Measurements from ENCODE around the gene NPW.
"Not testable (repeated sequence)": the region's sequence is repeated elsewhere in the genome, so short reads cannot be mapped to it uniquely, and the experiment has no call there.

NPW gene

DNA sequence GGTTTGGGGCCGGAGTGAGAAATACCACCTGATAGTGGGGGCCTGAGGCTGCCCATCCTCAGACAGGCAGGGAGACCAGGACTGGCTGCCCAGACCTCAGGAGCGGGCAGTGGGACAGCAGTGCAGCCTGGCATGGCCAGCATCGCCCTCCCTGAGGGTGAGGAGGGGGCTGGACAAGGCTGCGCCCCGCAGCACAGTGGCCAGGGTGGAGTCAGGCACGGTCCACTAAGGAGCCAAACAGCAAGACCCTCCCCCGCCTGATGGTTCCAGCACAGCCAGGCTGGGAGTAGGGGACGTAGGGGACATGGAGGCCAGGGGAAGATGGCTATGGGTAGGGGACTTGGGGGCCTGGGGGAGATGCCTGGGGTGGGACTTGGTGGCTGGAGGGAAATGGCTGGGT is 13.3 kb upstream of the NPW start:
- no peaks in the 10 kb centered on the region for H3K27me3 ChIP-seq (ENCODE audit: control insufficient read depth, insufficient read depth, low read length)
- H3K4me2 ChIP-seq (ENCODE audit: low read length) = peak overlapping the region; percentile 93
- no peak overlapping the region for H3K4me3 ChIP-seq (ENCODE audit: low read length)
- H3K4me1 ChIP-seq (ENCODE audit: control insufficient read depth, insufficient read depth, low read length) = peaks cover 58% of the 10 kb centered on the region
- peaks cover 24% of the 10 kb centered on the region for H3K36me3 ChIP-seq (ENCODE audit: insufficient read depth, low read length)
- H3K9me3 ChIP-seq (replicated peaks; ENCODE audit: low read length) = no peaks in the 10 kb centered on the region
- peak overlapping the region; percentile 4 for H3K9ac ChIP-seq (ENCODE audit: low read depth, low read length)

DNA sequence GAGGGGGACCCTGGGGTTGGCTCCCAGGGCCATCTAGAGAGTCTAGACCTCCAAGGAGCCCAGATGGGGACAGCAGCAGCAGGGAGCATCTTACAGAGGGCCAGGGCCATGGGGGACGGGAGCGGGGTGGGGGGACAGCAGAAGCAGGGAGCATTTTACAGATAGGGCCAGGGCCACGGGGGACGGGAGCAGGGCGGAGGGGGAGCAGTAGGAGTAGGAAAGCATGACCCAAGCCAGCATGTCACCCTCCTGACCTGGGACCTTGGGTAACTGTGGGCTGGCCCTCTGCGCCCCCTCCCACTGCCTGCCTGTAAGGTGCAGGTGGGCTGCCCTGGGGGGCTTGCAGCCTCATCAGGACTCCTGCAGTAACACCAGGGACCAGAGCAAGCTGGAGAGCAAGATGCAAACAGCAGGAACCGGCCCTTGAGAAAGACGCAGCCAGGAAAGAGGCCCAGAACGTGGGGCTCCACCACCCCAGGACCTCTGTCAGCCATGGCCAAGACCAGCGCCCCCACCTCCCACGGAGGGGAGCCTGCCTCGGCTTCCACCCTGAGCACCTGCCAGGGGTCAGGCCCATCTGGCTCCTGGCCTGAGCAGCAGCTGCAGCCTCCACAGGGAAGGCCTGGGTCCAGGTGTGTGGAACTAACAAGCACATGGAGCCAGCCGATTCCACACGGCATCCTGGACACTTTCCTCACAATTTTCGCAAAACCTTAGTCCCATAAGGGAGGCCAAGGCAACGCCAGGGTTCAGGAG is 12.3 kb upstream of the NPW start:
- Histone ChIP-seq H3K4me3 (ENCODE audit: low read length) (peak overlapping the region; percentile 74), H3K4me1 (ENCODE audit: control insufficient read depth, insufficient read depth, low read length) (peaks cover 58% of the 10 kb centered on the region), H3K36me3 (ENCODE audit: insufficient read depth, low read length) (peaks cover 14% of the 10 kb centered on the region), H3K9me3 (replicated peaks; ENCODE audit: low read length) (no peaks in the 10 kb centered on the region), H3K4me2 (ENCODE audit: low read length) (peak overlapping the region; percentile 93), H3K27me3 (ENCODE audit: control insufficient read depth, insufficient read depth, low read length) (no peaks in the 10 kb centered on the region), H3K9ac (ENCODE audit: low read depth, low read length) (peak overlapping the region; percentile 95)

- Histone ChIP-seq H3K9ac (ENCODE audit: low read depth, low read length) (peak overlapping the region; percentile 95), H3K4me2 (ENCODE audit: low read length) (peak overlapping the region; percentile 93), H3K27me3 (ENCODE audit: control insufficient read depth, insufficient read depth, low read length) (no peaks in the 10 kb centered on the region), H3K36me3 (ENCODE audit: insufficient read depth, low read length) (peaks cover 6% of the 10 kb centered on the region), H3K9me3 (replicated peaks; ENCODE audit: low read length) (no peaks in the 10 kb centered on the region), H3K4me3 (ENCODE audit: low read length) (peak overlapping the region; percentile 74), H3K4me1 (ENCODE audit: control insufficient read depth, insufficient read depth, low read length) (peaks cover 58% of the 10 kb centered on the region)
Observed at GRCh38 chr16:2008009-2008526, 11.5 kb upstream of the NPW start.

- H3K9ac ChIP-seq (ENCODE audit: low read depth, low read length) = peak overlapping the region; percentile 95
- no peaks in the 10 kb centered on the region for H3K9me3 ChIP-seq (replicated peaks; ENCODE audit: low read length)
- peak overlapping the region; percentile 93 for H3K4me2 ChIP-seq (ENCODE audit: low read length)
- H3K27me3 ChIP-seq (ENCODE audit: control insufficient read depth, insufficient read depth, low read length) = no peaks in the 10 kb centered on the region
- peaks cover 58% of the 10 kb centered on the region for H3K4me1 ChIP-seq (ENCODE audit: control insufficient read depth, insufficient read depth, low read length)
- H3K4me3 ChIP-seq (ENCODE audit: low read length) = peak overlapping the region; percentile 74
- peaks cover under 1% of the 10 kb centered on the region for H3K36me3 ChIP-seq (ENCODE audit: insufficient read depth, low read length)
Observed at GRCh38 chr16:2008631-2009163, 10.9 kb upstream of the NPW start.

DNA sequence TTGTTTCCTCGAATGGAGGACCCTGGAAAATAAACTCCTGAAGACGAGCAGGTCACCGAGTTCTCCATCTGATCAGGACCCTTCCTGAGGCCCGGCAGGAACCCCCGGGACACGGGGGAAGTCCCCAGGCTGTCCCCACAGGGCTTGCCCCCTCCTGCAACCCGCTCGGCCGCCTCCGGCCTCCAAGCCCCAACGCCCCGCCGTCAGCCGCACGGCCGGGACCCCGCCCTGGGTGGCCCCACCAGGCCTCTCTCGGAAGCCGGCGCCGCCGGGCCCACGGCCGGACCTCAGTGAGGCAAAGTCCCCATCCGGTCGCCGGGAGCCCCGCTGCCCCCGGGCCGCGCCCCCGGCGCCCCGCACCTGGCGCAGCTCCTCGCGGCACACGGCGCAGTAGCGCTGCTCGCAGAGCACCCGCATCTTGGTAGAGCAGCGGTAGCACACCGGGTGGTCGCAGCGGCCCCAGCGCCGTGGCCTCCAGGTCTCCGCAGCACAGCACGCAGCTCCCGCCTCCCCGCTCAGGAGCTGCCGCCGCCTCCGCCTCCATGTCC is 10.3 kb upstream of the NPW start:
- Histone ChIP-seq H3K9me3 (replicated peaks; ENCODE audit: low read length) (no peaks in the 10 kb centered on the region), H3K36me3 (ENCODE audit: insufficient read depth, low read length) (no peaks in the 10 kb centered on the region), H3K4me1 (ENCODE audit: control insufficient read depth, insufficient read depth, low read length) (peaks cover 54% of the 10 kb centered on the region)

GRCh38 chr16:2009791-2010510 is 9.6 kb upstream of the NPW start, which contains the start of gene ZNF598:
ZNF598 (minus strand) TSS chr16:2009821.
- no peaks in the 10 kb centered on the region for H3K36me3 ChIP-seq (ENCODE audit: insufficient read depth, low read length)
- H3K4me2 ChIP-seq (ENCODE audit: low read length) = peak within 1 kb of the TSS; percentile 93
- H3K4me3 ChIP-seq (ENCODE audit: low read length) = peak within 1 kb of the TSS; percentile 74
- H3K4me1 ChIP-seq (ENCODE audit: control insufficient read depth, insufficient read depth, low read length) = peaks cover 47% of the 10 kb centered on the region
- peak within 1 kb of the TSS; percentile 95 for H3K9ac ChIP-seq (ENCODE audit: low read depth, low read length)
- H3K27me3 ChIP-seq (ENCODE audit: control insufficient read depth, insufficient read depth, low read length) = no peaks in the 10 kb centered on the region
- no peaks in the 10 kb centered on the region for H3K9me3 ChIP-seq (replicated peaks; ENCODE audit: low read length)

More for the DNA sequence above, 10.3 kb upstream of the NPW start:
- Histone ChIP-seq H3K27me3 (ENCODE audit: control insufficient read depth, insufficient read depth, low read length) (no peaks in the 10 kb centered on the region), H3K4me3 (ENCODE audit: low read length) (peak overlapping the region; percentile 74), H3K9ac (ENCODE audit: low read depth, low read length) (peak overlapping the region; percentile 95), H3K4me2 (ENCODE audit: low read length) (peak overlapping the region; percentile 93)

DNA sequence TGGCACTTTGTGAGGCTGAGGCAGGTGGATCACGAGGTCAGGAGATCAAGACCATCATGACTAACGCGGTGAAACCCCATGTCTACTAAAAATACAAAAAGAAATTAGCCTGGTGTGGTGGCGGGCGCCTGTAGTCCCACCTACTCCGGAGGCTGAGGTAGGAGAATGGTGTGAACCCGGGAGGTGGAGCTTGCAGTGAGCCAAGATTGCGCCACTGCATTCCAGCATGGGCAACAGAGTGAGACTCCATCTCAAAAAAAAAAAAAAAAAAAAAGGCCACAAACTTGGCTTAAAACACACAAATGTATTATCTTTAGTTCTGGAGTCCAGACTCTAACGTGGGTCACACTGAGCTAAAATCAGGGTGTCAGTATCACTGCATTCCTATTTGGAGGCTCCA is 7.9 kb upstream of the NPW start:
- H3K4me3 ChIP-seq (ENCODE audit: low read length); H3K36me3 ChIP-seq (ENCODE audit: insufficient read depth, low read length); H3K27me3 ChIP-seq (ENCODE audit: control insufficient read depth, insufficient read depth, low read length); H3K9ac ChIP-seq (ENCODE audit: low read depth, low read length); H3K9me3 ChIP-seq (replicated peaks; ENCODE audit: low read length); H3K4me2 ChIP-seq (ENCODE audit: low read length): not testable (repeated sequence)
- peaks cover 30% of the 10 kb centered on the region for H3K4me1 ChIP-seq (ENCODE audit: control insufficient read depth, insufficient read depth, low read length)

GRCh38 chr16:2013527-2013926 is 6.1 kb upstream of the NPW start:
- no peak overlapping the region for H3K9ac ChIP-seq (ENCODE audit: low read depth, low read length)
- peaks cover 11% of the 10 kb centered on the region for H3K4me1 ChIP-seq (ENCODE audit: control insufficient read depth, insufficient read depth, low read length)
- H3K4me2 ChIP-seq (ENCODE audit: low read length) = no peak overlapping the region
- no peak overlapping the region for H3K4me3 ChIP-seq (ENCODE audit: low read length)
- H3K9me3 ChIP-seq (replicated peaks; ENCODE audit: low read length) = no peaks in the 10 kb centered on the region
- H3K36me3 ChIP-seq (ENCODE audit: insufficient read depth, low read length) = no peaks in the 10 kb centered on the region
- H3K27me3 ChIP-seq (ENCODE audit: control insufficient read depth, insufficient read depth, low read length) = no peaks in the 10 kb centered on the region

- H3K4me3 ChIP-seq (ENCODE audit: low read length) = no peak overlapping the region
- H3K9ac ChIP-seq (ENCODE audit: low read depth, low read length) = no peak overlapping the region
- H3K4me1 ChIP-seq (ENCODE audit: control insufficient read depth, insufficient read depth, low read length) = peaks cover 15% of the 10 kb centered on the region
- H3K9me3 ChIP-seq (replicated peaks; ENCODE audit: low read length) = no peaks in the 10 kb centered on the region
- no peaks in the 10 kb centered on the region for H3K36me3 ChIP-seq (ENCODE audit: insufficient read depth, low read length)
- peaks cover 2% of the 10 kb centered on the region for H3K27me3 ChIP-seq (ENCODE audit: control insufficient read depth, insufficient read depth, low read length)
- no peak overlapping the region for H3K4me2 ChIP-seq (ENCODE audit: low read length)
Observed at GRCh38 chr16:2015117-2015946, 4.3 kb upstream of the NPW start.

- Histone ChIP-seq H3K9me3 (replicated peaks; ENCODE audit: low read length) (no peaks in the 10 kb centered on the region), H3K4me2 (ENCODE audit: low read length) (no peak overlapping the region), H3K4me1 (ENCODE audit: control insufficient read depth, insufficient read depth, low read length) (peaks cover 15% of the 10 kb centered on the region), H3K27me3 (ENCODE audit: control insufficient read depth, insufficient read depth, low read length) (peaks cover 3% of the 10 kb centered on the region), H3K9ac (ENCODE audit: low read depth, low read length) (no peak overlapping the region), H3K36me3 (ENCODE audit: insufficient read depth, low read length) (no peaks in the 10 kb centered on the region), H3K4me3 (ENCODE audit: low read length) (no peak overlapping the region)
Observed at GRCh38 chr16:2015947-2016208, 3.7 kb upstream of the NPW start.

DNA sequence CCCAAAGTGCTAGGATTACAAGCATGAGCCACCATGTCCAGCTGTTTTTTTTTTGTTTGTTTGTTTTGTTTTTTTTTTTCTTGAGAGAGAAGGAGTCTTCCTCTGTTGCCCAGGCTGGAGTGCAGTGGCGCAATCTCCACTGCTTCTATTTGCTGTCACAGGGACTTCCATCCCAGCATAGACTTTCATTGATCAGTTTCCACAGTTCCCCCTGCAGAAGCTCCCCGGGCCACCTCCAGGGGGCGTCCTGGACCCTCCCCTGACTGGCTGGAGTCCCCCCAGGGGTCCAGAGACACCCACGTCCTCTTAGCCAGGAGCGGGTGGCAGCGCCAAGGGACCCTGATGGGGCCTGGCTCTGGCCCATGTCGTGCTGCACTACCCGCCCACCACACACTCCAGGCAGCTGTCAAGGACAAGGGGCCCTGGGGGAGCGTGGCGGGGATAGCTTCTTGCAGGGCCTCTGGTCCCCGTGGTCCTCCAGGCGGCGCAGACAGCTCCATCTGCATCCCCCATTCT is 3.1 kb upstream of the NPW start:
- peaks cover 15% of the 10 kb centered on the region for H3K4me1 ChIP-seq (ENCODE audit: control insufficient read depth, insufficient read depth, low read length)
- no peak overlapping the region for H3K4me3 ChIP-seq (ENCODE audit: low read length)
- H3K36me3 ChIP-seq (ENCODE audit: insufficient read depth, low read length) = no peaks in the 10 kb centered on the region
- peaks cover 3% of the 10 kb centered on the region for H3K27me3 ChIP-seq (ENCODE audit: control insufficient read depth, insufficient read depth, low read length)
- no peak overlapping the region for H3K9ac ChIP-seq (ENCODE audit: low read depth, low read length)
- no peak overlapping the region for H3K4me2 ChIP-seq (ENCODE audit: low read length)
- no peaks in the 10 kb centered on the region for H3K9me3 ChIP-seq (replicated peaks; ENCODE audit: low read length)
